ENCODE data around the gene CEMIP. TPM values are rescaled to one million over a fixed set of nuclear protein-coding genes. Genes with fewer than 3 reads are reported as not detected.
A peak's percentile ranks its signal among the peaks of the same experiment; 100 is the strongest.

Gene CEMIP
- total RNA-seq, 1 donor from 2014 or later, result 3.6 TPM

DNA sequence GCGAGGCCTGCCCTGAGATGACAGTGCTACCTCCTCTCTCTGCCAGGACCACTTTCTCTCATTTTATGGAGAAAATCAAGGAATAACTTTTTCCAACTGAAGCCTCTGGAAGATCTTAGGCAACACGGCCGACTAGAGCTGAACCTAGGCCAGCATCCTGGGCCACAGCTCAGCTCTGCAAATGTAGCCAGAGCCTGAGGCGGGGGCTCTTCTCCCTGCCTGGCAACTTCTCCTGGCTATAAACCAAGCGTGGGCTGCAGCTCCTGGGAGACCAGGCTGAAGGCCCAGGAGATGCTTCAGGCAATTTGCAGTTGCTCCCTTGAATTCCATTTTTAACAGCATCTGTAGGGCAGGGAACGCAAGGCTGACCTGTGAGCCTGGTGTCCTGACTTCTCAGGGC is 74.9 kb downstream of the CEMIP start:
- Histone ChIP-seq H3K27me3 (ENCODE audit: insufficient read depth, low read length) (peaks cover 12% of the 10 kb centered on the region), H4K20me1 (ENCODE audit: insufficient read depth, low read length) (peaks cover 28% of the 10 kb centered on the region), H3K4me2 (ENCODE audit: low read length) (no peak overlapping the region), H2AFZ (ENCODE audit: low read depth, low read length) (no peak overlapping the region), H3K4me3 (ENCODE audit: insufficient read depth, low read depth, low read length) (no peak overlapping the region), H3K4me1 (ENCODE audit: insufficient read depth, low read length) (peaks cover 19% of the 10 kb centered on the region), H3K79me2 (ENCODE audit: insufficient read depth, low read length) (no peaks in the 10 kb centered on the region), H3K36me3 (ENCODE audit: insufficient read depth, low read length) (no peaks in the 10 kb centered on the region), H3K9me3 (ENCODE audit: insufficient read depth, low read depth, low read length) (no peaks in the 10 kb centered on the region), H3K27ac (ENCODE audit: low read depth, low read length) (no peak overlapping the region), H3K9ac (ENCODE audit: low read length) (no peak overlapping the region)
- no peaks in the 10 kb centered on the region for H3K9me3 Mint-ChIP-seq (ENCODE audit: unreplicated experiment)
- DNase-seq (ENCODE audit: low read depth) (no peak), FAIRE-seq (no peak)
- no peak overlapping the region for H3K4me3 Mint-ChIP-seq (ENCODE audit: unreplicated experiment)
- H3K27me3 Mint-ChIP-seq (ENCODE audit: low read depth, unreplicated experiment), result peaks cover 8% of the 10 kb centered on the region
- H3K36me3 Mint-ChIP-seq (ENCODE audit: low read depth, unreplicated experiment), result no peaks in the 10 kb centered on the region
- TF ChIP-seq, protein P1, sequence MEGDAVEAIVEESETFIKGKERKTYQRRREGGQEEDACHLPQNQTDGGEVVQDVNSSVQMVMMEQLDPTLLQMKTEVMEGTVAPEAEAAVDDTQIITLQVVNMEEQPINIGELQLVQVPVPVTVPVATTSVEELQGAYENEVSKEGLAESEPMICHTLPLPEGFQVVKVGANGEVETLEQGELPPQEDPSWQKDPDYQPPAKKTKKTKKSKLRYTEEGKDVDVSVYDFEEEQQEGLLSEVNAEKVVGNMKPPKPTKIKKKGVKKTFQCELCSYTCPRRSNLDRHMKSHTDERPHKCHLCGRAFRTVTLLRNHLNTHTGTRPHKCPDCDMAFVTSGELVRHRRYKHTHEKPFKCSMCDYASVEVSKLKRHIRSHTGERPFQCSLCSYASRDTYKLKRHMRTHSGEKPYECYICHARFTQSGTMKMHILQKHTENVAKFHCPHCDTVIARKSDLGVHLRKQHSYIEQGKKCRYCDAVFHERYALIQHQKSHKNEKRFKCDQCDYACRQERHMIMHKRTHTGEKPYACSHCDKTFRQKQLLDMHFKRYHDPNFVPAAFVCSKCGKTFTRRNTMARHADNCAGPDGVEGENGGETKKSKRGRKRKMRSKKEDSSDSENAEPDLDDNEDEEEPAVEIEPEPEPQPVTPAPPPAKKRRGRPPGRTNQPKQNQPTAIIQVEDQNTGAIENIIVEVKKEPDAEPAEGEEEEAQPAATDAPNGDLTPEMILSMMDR (IDR thresholded peaks at IDR 0.05; ENCODE audit: insufficient read depth, low read depth, low read length), result no peak
- TF ChIP-seq EZH2 (IDR thresholded peaks at IDR 0.05; ENCODE audit: insufficient read depth, low read length), result no peak
- H3K4me1 Mint-ChIP-seq (ENCODE audit: low read depth, unreplicated experiment), result peaks cover 11% of the 10 kb centered on the region
- no peak overlapping the region for H3K27ac Mint-ChIP-seq (ENCODE audit: unreplicated experiment)

DNA sequence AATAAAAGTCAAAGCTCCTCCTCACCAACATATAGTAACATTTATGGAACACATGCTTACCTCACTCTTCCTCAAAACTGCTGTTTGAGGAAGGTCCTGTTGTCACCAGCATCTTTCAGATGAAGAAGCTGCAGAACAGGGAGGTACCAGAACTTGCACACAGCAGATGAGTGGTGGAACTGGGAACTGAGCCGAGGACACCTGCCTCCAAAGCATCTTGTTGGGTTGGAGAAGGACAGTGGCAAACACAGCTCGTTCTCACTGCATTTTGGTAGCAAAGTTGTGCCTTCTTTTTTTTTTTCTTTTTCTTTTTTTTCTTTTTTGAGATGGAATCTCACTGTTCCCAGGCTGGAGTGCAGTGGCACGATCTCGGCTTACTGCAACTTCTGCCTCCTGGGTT is 76.0 kb downstream of the CEMIP start:
- no peak overlapping the region for H3K4me2 ChIP-seq (ENCODE audit: low read length)
- TF ChIP-seq, protein P1 (IDR thresholded peaks at IDR 0.05; ENCODE audit: insufficient read depth, low read depth, low read length), result no peak
- no peak for TF ChIP-seq EZH2 (IDR thresholded peaks at IDR 0.05; ENCODE audit: insufficient read depth, low read length)
- no peaks in the 10 kb centered on the region for H3K36me3 ChIP-seq (ENCODE audit: insufficient read depth, low read length)
- no peaks in the 10 kb centered on the region for H3K36me3 Mint-ChIP-seq (ENCODE audit: low read depth, unreplicated experiment)
- no peaks in the 10 kb centered on the region for H3K9me3 ChIP-seq (ENCODE audit: insufficient read depth, low read depth, low read length)
- no peak for DNase-seq (ENCODE audit: low read depth)
- H3K79me2 ChIP-seq (ENCODE audit: insufficient read depth, low read length), result no peaks in the 10 kb centered on the region
- H3K4me3 Mint-ChIP-seq (ENCODE audit: unreplicated experiment), result no peak overlapping the region
- no peak overlapping the region for H3K4me3 ChIP-seq (ENCODE audit: insufficient read depth, low read depth, low read length)
- peaks cover 13% of the 10 kb centered on the region for H3K4me1 ChIP-seq (ENCODE audit: insufficient read depth, low read length)
- no peak overlapping the region for H3K27ac ChIP-seq (ENCODE audit: low read depth, low read length)
- FAIRE-seq, result no peak
- no peak overlapping the region for H2AFZ ChIP-seq (ENCODE audit: low read depth, low read length)
- peaks cover 19% of the 10 kb centered on the region for H3K27me3 ChIP-seq (ENCODE audit: insufficient read depth, low read length)
- H4K20me1 ChIP-seq (ENCODE audit: insufficient read depth, low read length), result peaks cover 26% of the 10 kb centered on the region
- peaks cover 18% of the 10 kb centered on the region for H3K27me3 Mint-ChIP-seq (ENCODE audit: low read depth, unreplicated experiment)
- no peak overlapping the region for H3K9ac ChIP-seq (ENCODE audit: low read length)
- H3K9me3 Mint-ChIP-seq (ENCODE audit: unreplicated experiment), result no peaks in the 10 kb centered on the region
- peaks cover 7% of the 10 kb centered on the region for H3K4me1 Mint-ChIP-seq (ENCODE audit: low read depth, unreplicated experiment)
- no peak overlapping the region for H3K27ac Mint-ChIP-seq (ENCODE audit: unreplicated experiment)

DNA sequence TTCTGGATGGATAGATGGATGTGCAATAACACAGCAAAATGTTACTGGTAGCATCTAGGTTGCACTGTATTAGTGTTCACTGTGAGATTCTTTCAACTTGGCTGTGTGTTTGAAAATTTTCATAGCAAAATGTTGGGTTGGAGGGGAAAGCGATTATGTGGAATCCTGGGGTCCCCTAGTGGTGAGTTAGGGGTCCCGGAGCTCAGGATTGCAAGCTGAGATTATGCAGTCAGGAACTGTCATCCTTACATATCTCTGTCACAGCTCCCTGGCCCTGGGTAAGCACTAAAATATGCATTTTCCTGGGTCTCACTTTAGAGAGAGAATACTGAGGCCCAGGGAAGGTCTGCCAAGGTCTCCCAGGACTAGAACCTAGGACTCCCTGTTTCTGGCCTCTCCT is 77.2 kb downstream of the CEMIP start:
- Histone ChIP-seq H4K20me1 (ENCODE audit: insufficient read depth, low read length) (peaks cover 24% of the 10 kb centered on the region), H3K9me3 (ENCODE audit: insufficient read depth, low read depth, low read length) (no peaks in the 10 kb centered on the region), H3K9ac (ENCODE audit: low read length) (no peak overlapping the region), H3K27ac (ENCODE audit: low read depth, low read length) (no peak overlapping the region), H3K4me3 (ENCODE audit: insufficient read depth, low read depth, low read length) (no peak overlapping the region), H3K79me2 (ENCODE audit: insufficient read depth, low read length) (no peaks in the 10 kb centered on the region), H3K27me3 (ENCODE audit: insufficient read depth, low read length) (peaks cover 23% of the 10 kb centered on the region), H3K36me3 (ENCODE audit: insufficient read depth, low read length) (no peaks in the 10 kb centered on the region), H2AFZ (ENCODE audit: low read depth, low read length) (no peak overlapping the region), H3K4me2 (ENCODE audit: low read length) (no peak overlapping the region), H3K4me1 (ENCODE audit: insufficient read depth, low read length) (peaks cover 13% of the 10 kb centered on the region)
- TF ChIP-seq, protein P1 (IDR thresholded peaks at IDR 0.05; ENCODE audit: insufficient read depth, low read depth, low read length), result peak; percentile 26
- TF ChIP-seq EZH2 (IDR thresholded peaks at IDR 0.05; ENCODE audit: insufficient read depth, low read length), result no peak
- Mint-ChIP-seq H3K9me3 (ENCODE audit: unreplicated experiment) (peaks cover 2% of the 10 kb centered on the region), H3K4me1 (ENCODE audit: low read depth, unreplicated experiment) (peaks cover 7% of the 10 kb centered on the region), H3K27me3 (ENCODE audit: low read depth, unreplicated experiment) (peaks cover 29% of the 10 kb centered on the region), H3K36me3 (ENCODE audit: low read depth, unreplicated experiment) (no peaks in the 10 kb centered on the region), H3K4me3 (ENCODE audit: unreplicated experiment) (no peak overlapping the region), H3K27ac (ENCODE audit: unreplicated experiment) (no peak overlapping the region)
- FAIRE-seq (no peak), DNase-seq (ENCODE audit: low read depth) (no peak)
